ENCODE measurements around the gene ZSCAN10. TPM values are rescaled to one million over a fixed set of nuclear protein-coding genes. Genes with fewer than 3 reads are reported as not detected.

The ZSCAN10 gene
- total RNA-seq, 1 donor from 2014 or later: not detected

DNA sequence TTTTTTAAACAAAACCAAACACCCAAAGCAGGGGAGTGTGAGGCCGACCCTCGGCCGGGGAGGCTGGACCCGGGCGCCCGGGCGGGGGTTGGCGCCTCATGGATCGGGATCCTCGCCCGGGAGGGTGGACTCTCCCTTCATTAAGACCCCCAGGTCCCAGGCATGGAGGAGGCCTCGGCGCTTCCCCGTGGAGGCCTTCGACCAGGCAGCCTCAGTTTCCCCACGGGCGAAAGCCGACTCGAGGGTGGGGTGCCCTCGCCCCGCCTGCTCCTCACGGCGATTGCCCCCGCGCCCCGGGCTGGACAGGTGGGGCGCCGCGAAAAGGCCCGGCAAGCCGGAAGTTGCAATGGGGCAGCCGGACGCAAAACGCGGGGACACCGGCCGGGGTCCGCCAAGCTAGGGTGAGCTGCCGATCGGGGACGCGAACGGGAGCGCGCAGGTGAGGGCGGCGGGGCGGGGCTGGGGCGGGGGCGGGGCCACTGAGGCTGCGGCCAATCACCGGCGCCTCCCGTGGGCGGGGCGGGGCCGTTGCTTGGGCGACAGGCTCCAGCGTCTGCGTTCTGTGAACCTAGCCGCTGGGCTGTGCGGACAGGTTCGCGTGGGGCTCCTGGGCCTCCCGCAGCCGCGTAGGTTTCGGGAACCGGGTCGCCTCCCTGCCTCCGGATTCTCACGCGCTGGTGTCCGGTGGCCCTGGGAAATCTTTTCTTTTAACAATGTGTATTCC is 7.3 kb upstream of the ZSCAN10 start:
- TF ChIP-seq, protein P1, sequence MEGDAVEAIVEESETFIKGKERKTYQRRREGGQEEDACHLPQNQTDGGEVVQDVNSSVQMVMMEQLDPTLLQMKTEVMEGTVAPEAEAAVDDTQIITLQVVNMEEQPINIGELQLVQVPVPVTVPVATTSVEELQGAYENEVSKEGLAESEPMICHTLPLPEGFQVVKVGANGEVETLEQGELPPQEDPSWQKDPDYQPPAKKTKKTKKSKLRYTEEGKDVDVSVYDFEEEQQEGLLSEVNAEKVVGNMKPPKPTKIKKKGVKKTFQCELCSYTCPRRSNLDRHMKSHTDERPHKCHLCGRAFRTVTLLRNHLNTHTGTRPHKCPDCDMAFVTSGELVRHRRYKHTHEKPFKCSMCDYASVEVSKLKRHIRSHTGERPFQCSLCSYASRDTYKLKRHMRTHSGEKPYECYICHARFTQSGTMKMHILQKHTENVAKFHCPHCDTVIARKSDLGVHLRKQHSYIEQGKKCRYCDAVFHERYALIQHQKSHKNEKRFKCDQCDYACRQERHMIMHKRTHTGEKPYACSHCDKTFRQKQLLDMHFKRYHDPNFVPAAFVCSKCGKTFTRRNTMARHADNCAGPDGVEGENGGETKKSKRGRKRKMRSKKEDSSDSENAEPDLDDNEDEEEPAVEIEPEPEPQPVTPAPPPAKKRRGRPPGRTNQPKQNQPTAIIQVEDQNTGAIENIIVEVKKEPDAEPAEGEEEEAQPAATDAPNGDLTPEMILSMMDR (IDR thresholded peaks at IDR 0.05): no peak
- no peaks in the 10 kb centered on the region for H3K9me3 ChIP-seq
- intact Hi-C loops (cut with DNase I): no loop called here
- H3K36me3 ChIP-seq: no peaks in the 10 kb centered on the region
- no peaks in the 10 kb centered on the region for H3K27me3 ChIP-seq
- DNase-seq: peak; percentile 96
- ATAC-seq: peak; percentile 99
- H3K4me3 ChIP-seq: peak overlapping the region; percentile 71
- H3K4me1 ChIP-seq: peaks cover 18% of the 10 kb centered on the region
- peak overlapping the region; percentile 95 for H3K27ac ChIP-seq

- no peaks in the 10 kb centered on the region for H3K36me3 ChIP-seq
- TF ChIP-seq, protein P1 (IDR thresholded peaks at IDR 0.05): no peak
- H3K9me3 ChIP-seq: no peaks in the 10 kb centered on the region
- H3K27me3 ChIP-seq: no peaks in the 10 kb centered on the region
- DNase-seq: no peak
- H3K27ac ChIP-seq: peak overlapping the region; percentile 79
- H3K4me3 ChIP-seq: no peak overlapping the region
- intact Hi-C loops (cut with DNase I): no loop called here
- peaks cover 31% of the 10 kb centered on the region for H3K4me1 ChIP-seq
- no peak for ATAC-seq
Measured at GRCh38 chr16:3101841-3102470, 2.9 kb upstream of the ZSCAN10 start.

DNA sequence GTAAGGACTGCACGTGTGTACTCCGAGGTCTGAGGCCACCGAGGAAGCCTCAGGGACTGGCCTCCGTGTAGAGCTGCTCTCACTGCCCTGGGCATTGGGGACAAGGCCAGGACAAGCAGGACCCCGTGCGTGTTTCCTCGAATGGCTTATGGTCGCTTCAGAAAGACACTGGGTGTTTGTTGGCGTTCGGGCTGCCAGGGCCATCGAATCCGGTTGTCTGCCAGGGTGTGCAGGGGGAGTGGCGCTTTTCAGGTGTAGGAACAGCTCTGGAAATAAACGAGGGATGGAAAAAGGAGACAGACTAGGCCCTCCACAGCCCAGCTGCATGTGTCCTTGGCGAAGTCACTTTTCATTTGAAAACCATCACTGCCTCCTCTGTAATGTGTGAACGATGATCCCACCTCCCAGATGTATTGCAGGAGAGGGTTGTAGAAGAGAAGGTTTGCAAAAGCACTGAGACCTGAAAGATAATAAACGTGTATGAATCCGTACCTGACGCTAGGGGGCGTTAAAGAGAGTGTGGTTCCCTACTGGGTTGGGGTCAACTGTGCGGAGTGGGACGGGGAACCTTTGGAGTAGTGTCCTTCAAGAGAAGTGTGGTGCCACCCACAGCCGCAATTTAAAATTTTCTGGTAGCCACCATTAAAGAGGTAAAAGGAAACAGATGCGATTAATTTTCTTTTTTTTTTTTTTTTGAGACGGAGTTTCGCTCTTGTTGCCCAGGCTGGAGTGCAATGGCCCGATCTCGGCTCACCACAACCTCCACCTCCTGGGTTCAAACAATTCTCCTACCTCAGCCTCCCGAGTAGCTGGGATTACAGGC is 2.1 kb upstream of the ZSCAN10 start:
- intact Hi-C loops (cut with DNase I): no loop called here
- Histone ChIP-seq H3K4me1 (peaks cover 29% of the 10 kb centered on the region), H3K9me3 (no peaks in the 10 kb centered on the region), H3K27me3 (no peaks in the 10 kb centered on the region), H3K36me3 (no peaks in the 10 kb centered on the region), H3K27ac (peak overlapping the region; percentile 79), H3K4me3 (peak overlapping the region; percentile 17)
- DNase-seq (no peak), ATAC-seq (peak; percentile 11)
- TF ChIP-seq, protein P1 (IDR thresholded peaks at IDR 0.05): peak; percentile 52

DNA sequence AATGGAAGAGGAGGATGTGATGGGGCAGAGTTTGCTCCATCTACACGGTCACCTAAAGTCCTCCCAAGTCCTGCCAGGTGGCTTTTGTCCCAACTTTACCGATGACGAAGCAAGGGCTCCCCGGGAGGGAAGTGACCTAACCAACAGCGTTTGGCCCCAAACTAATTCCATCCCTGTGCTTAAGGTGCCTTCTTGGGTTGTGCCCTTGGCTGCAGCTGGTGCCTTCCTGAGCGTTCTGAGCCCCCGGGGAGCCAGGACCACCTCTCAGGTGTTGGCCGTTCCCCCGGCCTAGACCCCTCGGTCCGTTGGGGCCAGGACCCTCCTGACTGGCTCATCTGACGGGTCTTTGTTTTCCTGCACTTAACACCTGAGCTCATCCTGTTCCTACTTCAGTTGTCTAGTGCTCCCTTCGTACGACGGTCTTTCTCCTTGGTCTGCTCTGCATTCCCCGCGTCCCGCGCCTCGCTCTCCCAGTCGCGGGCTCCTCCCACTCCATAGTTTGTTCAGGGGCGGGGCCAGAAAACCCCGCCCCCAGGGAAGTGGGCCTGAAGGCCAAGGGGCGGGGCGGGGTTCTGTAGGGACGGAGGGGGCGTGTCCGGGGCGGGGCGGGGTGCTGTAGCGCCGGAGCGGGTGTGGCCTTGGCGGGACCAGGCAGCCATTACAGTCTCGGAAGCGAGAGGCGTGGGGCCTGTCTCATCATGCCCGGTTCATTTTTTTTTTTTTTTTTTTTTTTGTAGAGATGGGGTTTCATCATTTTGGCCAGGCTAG is 822 bp upstream of the ZSCAN10 start:
- H3K27ac ChIP-seq: no peak overlapping the region
- peak; percentile 98 for ATAC-seq
- H3K4me3 ChIP-seq: peak overlapping the region; percentile 35

DNA sequence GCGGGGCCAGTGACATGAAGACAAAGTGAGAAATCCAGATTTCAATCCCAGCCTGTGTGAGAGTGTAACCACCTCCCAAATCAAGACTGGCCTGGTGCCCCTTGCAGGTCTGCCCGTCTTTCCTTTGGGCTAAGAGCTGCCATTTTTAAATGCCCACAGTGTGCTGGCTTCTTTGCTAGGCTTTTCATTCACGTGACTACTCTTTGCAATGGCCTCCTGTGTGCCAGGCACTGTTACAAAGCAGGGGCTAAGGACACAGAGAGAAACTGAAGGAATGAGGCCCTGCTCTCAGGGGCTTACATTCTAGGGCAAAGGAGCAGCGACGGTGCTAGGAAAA is 269 bp upstream of the ZSCAN10 start:
- DNase-seq: no peak
- intact Hi-C loops (cut with DNase I): no loop called here
- peaks cover 21% of the 10 kb centered on the region for H3K4me1 ChIP-seq
- H3K36me3 ChIP-seq: no peaks in the 10 kb centered on the region
- H3K4me3 ChIP-seq: no peak overlapping the region
- no peaks in the 10 kb centered on the region for H3K9me3 ChIP-seq
- H3K27ac ChIP-seq: no peak overlapping the region
- TF ChIP-seq, protein P1 (IDR thresholded peaks at IDR 0.05): no peak
- ATAC-seq: no peak
- H3K27me3 ChIP-seq: no peaks in the 10 kb centered on the region

More for the DNA sequence above, 822 bp upstream of the ZSCAN10 start:
- intact Hi-C loops (cut with DNase I): no loop called here
- Histone ChIP-seq H3K27me3 (no peaks in the 10 kb centered on the region), H3K4me1 (peaks cover 21% of the 10 kb centered on the region), H3K9me3 (no peaks in the 10 kb centered on the region), H3K36me3 (no peaks in the 10 kb centered on the region)
- DNase-seq: peak; percentile 97
- TF ChIP-seq, protein P1 (IDR thresholded peaks at IDR 0.05): no peak

Data from upper lobe of right lung (tissue), 1 donor.